HL-60 (cell line): ENCODE data around the gene S100P.

Experiments
- CTCF ChIP-seq: IDR thresholded peaks from one replicate; pipeline ENCODE4 v1.5.1; 2011; ENCODE audit warnings: low read length, control low read depth, inconsistent platforms; ENCODE audit not compliant: insufficient read depth
- GABPA ChIP-seq: IDR thresholded peaks from 2 replicates; pipeline ENCODE4 v1.6.1; 2012; ENCODE audit warnings: low read depth
- POLR2AphosphoS5 ChIP-seq: IDR thresholded peaks from 2 replicates; pipeline ENCODE4 v1.6.1; 2012; ENCODE audit warnings: low read depth
- SPI1 ChIP-seq: IDR thresholded peaks from 2 replicates; pipeline ENCODE4 v1.6.1; 2012; ENCODE audit warnings: low read depth, mild to moderate bottlenecking, borderline replicate concordance

DNA sequence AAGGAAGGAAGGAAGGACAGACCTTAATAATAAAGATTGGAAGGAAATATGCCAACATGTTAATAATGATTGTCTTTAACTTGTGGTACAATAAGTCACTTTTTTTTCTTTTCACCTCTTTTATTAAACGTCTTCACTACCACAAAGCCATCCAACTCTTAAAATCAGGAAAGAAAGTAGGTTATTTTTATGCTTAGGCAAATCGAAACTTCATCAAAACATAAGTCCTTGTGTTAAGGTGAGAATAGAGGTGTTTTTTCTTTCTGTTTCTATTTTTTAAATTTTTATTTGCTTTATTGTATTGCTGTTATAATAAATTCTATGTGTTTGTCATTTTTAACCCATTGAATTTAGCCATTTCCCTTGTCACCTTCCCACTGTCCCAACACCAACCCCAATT lies 48.8 kb downstream of the S100P start:
- TF ChIP-seq CTCF (no peak), GABPA (no peak), POLR2AphosphoS5 (no peak), SPI1 (no peak)
